HEK293T (cell line): ENCODE data around the gene RAB23.

Experiments used
- BHLHE40 ChIP-seq: fragments of 450-650 bp; IDR thresholded peaks from 2 replicates; pipeline ENCODE4 v1.6.1; 2016; ENCODE audit warnings: mild to moderate bottlenecking, moderate library complexity, borderline replicate concordance
- FOXA1 ChIP-seq: fragments of 450-650 bp; IDR thresholded peaks from 2 replicates; pipeline ENCODE4 v1.6.1; 2016; ENCODE audit warnings: mild to moderate bottlenecking
- FOXK2 ChIP-seq: fragments of 450-650 bp; IDR thresholded peaks from 2 replicates; pipeline ENCODE4 v1.6.1; 2016; ENCODE audit warnings: mild to moderate bottlenecking
- FOXM1 ChIP-seq: fragments of 450-650 bp; IDR thresholded peaks from 2 replicates; pipeline ENCODE4 v1.6.1; 2017; ENCODE audit warnings: mild to moderate bottlenecking, borderline replicate concordance
- L3MBTL2 ChIP-seq: fragments of 450-650 bp; conservative IDR thresholded peaks from 2 replicates; pipeline ENCODE4 v1.6.1; 2016; ENCODE audit warnings: mild to moderate bottlenecking
- LEF1 ChIP-seq: fragments of 450-650 bp; IDR thresholded peaks from 2 replicates; pipeline ENCODE4 v1.6.1; 2017; ENCODE audit warnings: mild to moderate bottlenecking, borderline replicate concordance
- NFRKB ChIP-seq: fragments of 450-650 bp; IDR thresholded peaks from 2 replicates; pipeline ENCODE4 v1.6.1; 2016; ENCODE audit warnings: mild to moderate bottlenecking, moderate library complexity
- SP1 ChIP-seq: fragments of 450-650 bp; IDR thresholded peaks from 2 replicates; pipeline ENCODE4 v1.6.1; 2017
- SUZ12 ChIP-seq: fragments of 450-650 bp; IDR thresholded peaks from 2 replicates; pipeline ENCODE4 v1.6.1; 2016; ENCODE audit warnings: mild to moderate bottlenecking
- TARDBP ChIP-seq: fragments of 450-650 bp; IDR thresholded peaks from 2 replicates; pipeline ENCODE4 v1.6.1; 2016
- ZNF384 ChIP-seq: fragments of 450-650 bp; IDR thresholded peaks from 2 replicates; pipeline ENCODE4 v1.6.1; 2016

DNA sequence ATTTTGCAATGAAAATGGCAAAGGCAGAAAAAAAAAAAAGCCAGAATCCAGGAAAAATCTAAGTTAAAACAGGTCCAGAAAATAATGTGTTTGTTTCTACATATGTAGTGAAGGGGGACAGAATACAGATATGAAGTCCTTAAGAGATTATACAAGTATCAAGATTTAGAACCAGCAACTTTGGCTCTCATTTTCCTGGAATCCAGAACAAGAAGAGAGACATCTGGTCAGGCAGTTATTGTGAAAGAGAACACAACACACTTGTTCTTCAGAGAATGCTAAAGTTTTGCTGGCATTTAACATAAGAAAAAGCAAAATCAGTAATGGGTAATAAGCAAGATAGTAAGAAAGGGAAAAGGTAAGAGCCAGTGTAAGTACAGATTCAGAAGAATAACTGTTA lies 28.9 kb downstream of the RAB23 start:
- TF ChIP-seq BHLHE40, result no peak
- no peak for TF ChIP-seq ZNF384
- TF ChIP-seq L3MBTL2, result no peak
- no peak for TF ChIP-seq FOXM1
- TF ChIP-seq SUZ12, result no peak
- TF ChIP-seq FOXK2, result no peak
- TF ChIP-seq TARDBP, result no peak
- TF ChIP-seq FOXA1, result no peak
- no peak for TF ChIP-seq SP1
- no peak for TF ChIP-seq NFRKB
- TF ChIP-seq LEF1, result no peak
